HepG2 (cell line): ENCODE measurements around the gene CEBPG. TPM values are rescaled to one million over a fixed set of nuclear protein-coding genes. Genes with fewer than 3 reads are reported as not detected.

Source experiments
- EP300 ChIP-seq, 3 experiments: sonication (generic) in 1 of 3; formaldehyde crosslinking in 1 of 3; IDR thresholded peaks; 2 replicates each; pipeline versions ENCODE4 v1.5.1 to v1.6.1; 2011 to 2020; ENCODE audit warnings: low read depth in 2 of 3, low read length in 2 of 3, borderline replicate concordance in 1 of 3, improper control_type of control experiment in 1 of 3, mild to moderate bottlenecking in 1 of 3, missing genetic modification reagents in 1 of 3, moderate library complexity in 1 of 3
- FOXA1 ChIP-seq, 2 experiments: fragments of 450-650 bp in 1 of 2; sonication (generic) in 1 of 2; formaldehyde crosslinking in 1 of 2; IDR thresholded peaks; 2 replicates each; pipeline versions ENCODE4 v1.4.0 to v1.6.1; 2016 to 2020; ENCODE audit warnings: missing genetic modification reagents in 1 of 2
- FOXA3 ChIP-seq: IDR thresholded peaks from 2 replicates; pipeline ENCODE4 v1.6.1; 2016; ENCODE audit warnings: missing genetic modification reagents, missing compliant biosample characterization
- HDAC2 ChIP-seq: sonication (generic); formaldehyde crosslinking; IDR thresholded peaks from 2 replicates; pipeline ENCODE4 v1.4.0; 2020; ENCODE audit warnings: missing genetic modification reagents
- KDM2A ChIP-seq: sonication (generic); formaldehyde crosslinking; IDR thresholded peaks from 2 replicates; pipeline ENCODE4 v1.4.0; 2020; ENCODE audit warnings: low read depth, missing genetic modification reagents, borderline replicate concordance
- MED1 ChIP-seq: sonication (generic); formaldehyde crosslinking; IDR thresholded peaks from 2 replicates; pipeline ENCODE4 v1.4.0; 2020; ENCODE audit warnings: missing genetic modification reagents
- MEF2D ChIP-seq: sonication (generic); formaldehyde crosslinking; IDR thresholded peaks from 2 replicates; pipeline ENCODE4 v1.5.1; 2020; ENCODE audit warnings: mild to moderate bottlenecking, missing genetic modification reagents
- NRL ChIP-seq: sonication (generic); formaldehyde crosslinking; IDR thresholded peaks from 2 replicates; pipeline ENCODE4 v1.5.0; 2020; ENCODE audit warnings: missing genetic modification reagents, mild to moderate bottlenecking, moderate library complexity, borderline replicate concordance
- YY1 ChIP-seq: IDR thresholded peaks from 2 replicates; pipeline ENCODE4 v1.6.1; 2011; ENCODE audit warnings: low read length, low read depth, moderate library complexity, mild to moderate bottlenecking; ENCODE audit not compliant: insufficient read depth, insufficient replicate concordance
- ZNF253 ChIP-seq: sonication (generic); formaldehyde crosslinking; IDR thresholded peaks from 2 replicates; pipeline ENCODE4 v1.8.0; 2022; ENCODE audit warnings: mild to moderate bottlenecking, missing genetic modification reagents, borderline replicate concordance
- ZNF317 ChIP-seq: sonication (generic); formaldehyde crosslinking; IDR thresholded peaks from 2 replicates; pipeline ENCODE4 v1.5.0; 2020; ENCODE audit warnings: mild to moderate bottlenecking, missing genetic modification reagents
- ZNF572 ChIP-seq: sonication (generic); formaldehyde crosslinking; IDR thresholded peaks from 2 replicates; pipeline ENCODE4 v1.5.1; 2020; ENCODE audit warnings: mild to moderate bottlenecking, missing genetic modification reagents
- ZNF614 ChIP-seq: IDR thresholded peaks from 2 replicates; pipeline ENCODE4 v1.6.1; 2018; ENCODE audit warnings: missing biosample characterization, missing genetic modification reagents, inconsistent platforms, borderline replicate concordance
- ZNF709 ChIP-seq: sonication (generic); formaldehyde crosslinking; IDR thresholded peaks from 2 replicates; pipeline ENCODE4 v1.5.0; 2020; ENCODE audit warnings: mild to moderate bottlenecking, missing genetic modification reagents
- ZNF768 ChIP-seq: sonication (generic); formaldehyde crosslinking; IDR thresholded peaks from 2 replicates; pipeline ENCODE4 v1.4.0; 2020; ENCODE audit warnings: missing genetic modification reagents
- ZSCAN21 ChIP-seq: sonication (generic); formaldehyde crosslinking; IDR thresholded peaks from 2 replicates; pipeline ENCODE4 v1.8.0; 2022; ENCODE audit warnings: mild to moderate bottlenecking, missing genetic modification reagents, moderate library complexity, borderline replicate concordance
- polyA plus RNA-seq, 8 experiments: library from polyadenylated mRNA; depleted of rRNA in 3 of 8; stranded (reverse) in 7 of 8; unstranded in 1 of 8; fragments of >200 nt; fragmentation: Illumina TruSeq in 4 of 8; extraction: Trizol in 4 of 8; gene quantifications; 2 replicates each; pipeline versions ENCODE4 v1.2.1 to v1.2.3, GENCODE V29; 2011 to 2016; ENCODE audit warnings: low read depth in 4 of 8, missing spikeins in 1 of 8, mixed read lengths in 1 of 8; ENCODE audit not compliant: insufficient read depth in 1 of 8
- total RNA-seq, 5 experiments: library from RNA; depleted of rRNA; stranded (reverse); fragments of >200 nt; fragmentation: Illumina TruSeq; extraction: Trizol; gene quantifications; 2 replicates each; pipeline ENCODE4 v1.2.3, GENCODE V29; 2016; ENCODE audit warnings: low read depth in 1 of 5
- TF ChIP-seq, protein P1 (sequence below): sonication (generic); formaldehyde crosslinking; IDR thresholded peaks from 2 replicates; pipeline ENCODE4 v1.4.0; 2020; ENCODE audit warnings: missing genetic modification reagents
- TF ChIP-seq, protein P2 (sequence below): sonication (generic); formaldehyde crosslinking; IDR thresholded peaks from 2 replicates; pipeline ENCODE4 v1.8.0; 2022; ENCODE audit warnings: missing genetic modification reagents, mild to moderate bottlenecking, inconsistent platforms, borderline replicate concordance
- TF ChIP-seq, protein P3 (sequence below): sonication (generic); formaldehyde crosslinking; IDR thresholded peaks from 2 replicates; pipeline ENCODE4 v1.9.0; 2021; ENCODE audit warnings: missing genetic modification reagents, borderline replicate concordance
- TF ChIP-seq, protein P4 (sequence below): sonication (generic); formaldehyde crosslinking; IDR thresholded peaks from 2 replicates; pipeline ENCODE4 v1.4.0; 2020; ENCODE audit warnings: missing genetic modification reagents

Gene CEBPG
- total and polyA plus RNA-seq, 2 of the 13 experiments (the other 11 are each of a cell fraction or from before 2014, with no cell fraction given): 25.7 to 34.3 TPM

DNA sequence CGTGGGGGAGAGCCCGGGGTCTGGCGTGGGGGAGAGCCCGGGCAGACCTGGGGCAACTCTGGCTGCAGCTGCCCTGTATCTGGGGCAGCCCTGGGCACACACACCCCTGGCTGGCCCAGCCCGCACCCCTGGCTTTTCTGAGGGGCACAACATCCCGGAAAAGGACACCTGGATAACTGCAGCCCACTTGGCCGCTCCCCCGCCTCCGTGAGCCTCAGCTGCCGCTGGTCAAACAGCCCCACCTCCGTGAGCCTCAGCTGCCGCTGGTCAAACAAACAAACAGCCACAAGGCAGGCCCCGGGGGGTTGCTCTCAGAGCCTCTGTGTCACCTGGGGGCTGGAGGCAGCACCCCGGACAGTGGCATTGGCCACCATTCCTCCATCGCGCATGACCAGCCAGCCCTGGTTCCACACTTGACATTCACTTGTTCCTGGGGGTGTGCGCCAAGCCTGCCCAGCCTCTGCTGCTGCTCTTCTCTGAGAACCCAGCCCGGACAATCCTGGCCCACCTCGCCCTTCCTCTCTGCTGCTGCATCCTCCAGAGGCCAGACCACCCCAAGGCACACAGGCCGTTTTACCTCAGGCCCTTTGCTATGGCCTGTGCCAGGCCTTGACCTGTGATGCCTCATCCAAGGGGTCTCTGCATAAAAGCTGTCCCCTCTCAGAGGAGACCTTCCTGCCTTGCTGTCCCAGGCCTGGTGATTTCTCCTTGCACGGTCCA, 19.9 kb downstream of the CEBPG start (continued):
- TF ChIP-seq, protein P1, sequence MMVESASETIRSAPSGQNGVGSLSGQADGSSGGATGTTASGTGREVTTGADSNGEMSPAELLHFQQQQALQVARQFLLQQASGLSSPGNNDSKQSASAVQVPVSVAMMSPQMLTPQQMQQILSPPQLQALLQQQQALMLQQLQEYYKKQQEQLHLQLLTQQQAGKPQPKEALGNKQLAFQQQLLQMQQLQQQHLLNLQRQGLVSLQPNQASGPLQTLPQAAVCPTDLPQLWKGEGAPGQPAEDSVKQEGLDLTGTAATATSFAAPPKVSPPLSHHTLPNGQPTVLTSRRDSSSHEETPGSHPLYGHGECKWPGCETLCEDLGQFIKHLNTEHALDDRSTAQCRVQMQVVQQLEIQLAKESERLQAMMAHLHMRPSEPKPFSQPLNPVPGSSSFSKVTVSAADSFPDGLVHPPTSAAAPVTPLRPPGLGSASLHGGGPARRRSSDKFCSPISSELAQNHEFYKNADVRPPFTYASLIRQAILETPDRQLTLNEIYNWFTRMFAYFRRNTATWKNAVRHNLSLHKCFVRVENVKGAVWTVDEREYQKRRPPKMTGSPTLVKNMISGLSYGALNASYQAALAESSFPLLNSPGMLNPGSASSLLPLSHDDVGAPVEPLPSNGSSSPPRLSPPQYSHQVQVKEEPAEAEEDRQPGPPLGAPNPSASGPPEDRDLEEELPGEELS: peak; percentile 79
- TF ChIP-seq ZNF572 (CRISPR knock-in tag): peak; percentile 58
- TF ChIP-seq, protein P2, sequence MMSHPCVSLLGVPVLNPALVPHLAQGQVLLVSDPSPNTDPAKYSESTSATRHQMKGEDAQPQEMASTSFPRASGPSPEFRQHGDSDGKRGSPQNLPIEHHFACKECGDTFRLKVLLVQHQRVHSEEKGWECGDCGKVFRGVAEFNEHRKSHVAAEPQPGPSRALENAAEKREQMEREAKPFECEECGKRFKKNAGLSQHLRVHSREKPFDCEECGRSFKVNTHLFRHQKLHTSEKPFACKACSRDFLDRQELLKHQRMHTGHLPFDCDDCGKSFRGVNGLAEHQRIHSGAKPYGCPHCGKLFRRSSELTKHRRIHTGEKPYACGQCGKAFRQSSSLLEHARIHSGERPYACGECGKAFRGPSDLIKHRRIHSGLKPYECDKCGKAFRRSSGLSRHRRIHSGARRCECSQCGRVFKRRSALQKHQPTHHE (CRISPR knock-in tag): 0 out of 2 replicates have a peak, but pooled peaks have one; percentile 7
- 0 out of 2 replicates have a peak, but pooled peaks have one; percentile 24 for TF ChIP-seq NRL (CRISPR knock-in tag)
- no peak for TF ChIP-seq ZNF253
- TF ChIP-seq KDM2A (CRISPR knock-in tag): peak; percentile 42; the same call in 1 of the 2 replicates
- TF ChIP-seq FOXA1 (IDR thresholded peaks at IDR 0.05): no peak
- peak; percentile 56 for TF ChIP-seq FOXA1 (CRISPR knock-in tag; IDR thresholded peaks at IDR 0.05)
- TF ChIP-seq ZNF768 (CRISPR knock-in tag): peak; percentile 19; the same call in 1 of the 2 replicates
- TF ChIP-seq, protein P3, sequence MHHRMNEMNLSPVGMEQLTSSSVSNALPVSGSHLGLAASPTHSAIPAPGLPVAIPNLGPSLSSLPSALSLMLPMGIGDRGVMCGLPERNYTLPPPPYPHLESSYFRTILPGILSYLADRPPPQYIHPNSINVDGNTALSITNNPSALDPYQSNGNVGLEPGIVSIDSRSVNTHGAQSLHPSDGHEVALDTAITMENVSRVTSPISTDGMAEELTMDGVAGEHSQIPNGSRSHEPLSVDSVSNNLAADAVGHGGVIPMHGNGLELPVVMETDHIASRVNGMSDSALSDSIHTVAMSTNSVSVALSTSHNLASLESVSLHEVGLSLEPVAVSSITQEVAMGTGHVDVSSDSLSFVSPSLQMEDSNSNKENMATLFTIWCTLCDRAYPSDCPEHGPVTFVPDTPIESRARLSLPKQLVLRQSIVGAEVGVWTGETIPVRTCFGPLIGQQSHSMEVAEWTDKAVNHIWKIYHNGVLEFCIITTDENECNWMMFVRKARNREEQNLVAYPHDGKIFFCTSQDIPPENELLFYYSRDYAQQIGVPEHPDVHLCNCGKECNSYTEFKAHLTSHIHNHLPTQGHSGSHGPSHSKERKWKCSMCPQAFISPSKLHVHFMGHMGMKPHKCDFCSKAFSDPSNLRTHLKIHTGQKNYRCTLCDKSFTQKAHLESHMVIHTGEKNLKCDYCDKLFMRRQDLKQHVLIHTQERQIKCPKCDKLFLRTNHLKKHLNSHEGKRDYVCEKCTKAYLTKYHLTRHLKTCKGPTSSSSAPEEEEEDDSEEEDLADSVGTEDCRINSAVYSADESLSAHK (CRISPR knock-in tag): no peak
- TF ChIP-seq, protein P4, sequence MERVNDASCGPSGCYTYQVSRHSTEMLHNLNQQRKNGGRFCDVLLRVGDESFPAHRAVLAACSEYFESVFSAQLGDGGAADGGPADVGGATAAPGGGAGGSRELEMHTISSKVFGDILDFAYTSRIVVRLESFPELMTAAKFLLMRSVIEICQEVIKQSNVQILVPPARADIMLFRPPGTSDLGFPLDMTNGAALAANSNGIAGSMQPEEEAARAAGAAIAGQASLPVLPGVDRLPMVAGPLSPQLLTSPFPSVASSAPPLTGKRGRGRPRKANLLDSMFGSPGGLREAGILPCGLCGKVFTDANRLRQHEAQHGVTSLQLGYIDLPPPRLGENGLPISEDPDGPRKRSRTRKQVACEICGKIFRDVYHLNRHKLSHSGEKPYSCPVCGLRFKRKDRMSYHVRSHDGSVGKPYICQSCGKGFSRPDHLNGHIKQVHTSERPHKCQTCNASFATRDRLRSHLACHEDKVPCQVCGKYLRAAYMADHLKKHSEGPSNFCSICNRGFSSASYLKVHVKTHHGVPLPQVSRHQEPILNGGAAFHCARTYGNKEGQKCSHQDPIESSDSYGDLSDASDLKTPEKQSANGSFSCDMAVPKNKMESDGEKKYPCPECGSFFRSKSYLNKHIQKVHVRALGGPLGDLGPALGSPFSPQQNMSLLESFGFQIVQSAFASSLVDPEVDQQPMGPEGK: peak; percentile 83
- 0 out of 4 replicates have a peak, but pooled peaks of 1 of the 2 experiments have one; percentile 15 for TF ChIP-seq EP300 (IDR thresholded peaks at IDR 0.05; ENCODE audit: low read depth in 2 of 2, low read length in 2 of 2)
- TF ChIP-seq EP300 (CRISPR knock-in tag; IDR thresholded peaks at IDR 0.05; ENCODE audit: borderline replicate concordance): no peak
- peak; percentile 78; the same call in 1 of the 2 replicates for TF ChIP-seq ZSCAN21 (CRISPR knock-in tag)
- TF ChIP-seq YY1: peak; percentile 31
- peak; percentile 55; the same call in 1 of the 2 replicates for TF ChIP-seq HDAC2 (CRISPR knock-in tag)
- no peak for TF ChIP-seq ZNF709 (CRISPR knock-in tag)
- no peak for TF ChIP-seq ZNF614
- peak; percentile 45; the same call in 1 of the 2 replicates for TF ChIP-seq MEF2D (CRISPR knock-in tag)
- TF ChIP-seq MED1: peak; percentile 52; the same call in 1 of the 2 replicates
- TF ChIP-seq ZNF317 (CRISPR knock-in tag): no peak
- peak; percentile 27; the same call in 1 of the 2 replicates for TF ChIP-seq FOXA3 (CRISPR knock-in tag)
